OCI-LY1 (cell line): ENCODE results near the gene SH3GL2.

Experiments
- H2AFZ ChIP-seq: fragments of 200-600 bp; sonication (generic), shearing (Covaris generic); 2 replicates; pipeline ENCODE4 v1.6.0; 2014; ENCODE audit warnings: antibody characterized with exemption, mild to moderate bottlenecking, low read length
- H3F3A ChIP-seq: fragments of 200-600 bp; sonication (generic), shearing (Covaris generic); 2 replicates; pipeline ENCODE4 v1.6.0; 2014; ENCODE audit warnings: mild to moderate bottlenecking, antibody characterized with exemption, low read length, moderate library complexity; ENCODE audit not compliant: insufficient read depth
- H3K27ac ChIP-seq: fragments of 200-600 bp; sonication (generic); 2 replicates; pipeline ENCODE4 v1.5.1; 2014; ENCODE audit warnings: low read length, mixed run types, mild to moderate bottlenecking, low read depth; ENCODE audit not compliant: poor library complexity, severe bottlenecking
- H3K27me3 ChIP-seq: fragments of 200-600 bp; sonication (generic); 2 replicates; pipeline ENCODE4 v1.6.0; 2014; ENCODE audit warnings: antibody characterized with exemption, mild to moderate bottlenecking, low read length, moderate library complexity; ENCODE audit not compliant: insufficient read depth
- H3K36me3 ChIP-seq: fragments of 200-600 bp; sonication (generic); 2 replicates; pipeline ENCODE4 v1.6.1; 2014; ENCODE audit warnings: mild to moderate bottlenecking, antibody characterized with exemption, low read length, moderate library complexity, mixed read lengths; ENCODE audit not compliant: insufficient read depth
- H3K4me1 ChIP-seq: fragments of 200-600 bp; sonication (generic); 2 replicates; pipeline ENCODE4 v1.5.1; 2014; ENCODE audit warnings: mild to moderate bottlenecking, low read length, moderate library complexity; ENCODE audit not compliant: insufficient read depth, severe bottlenecking
- H3K4me2 ChIP-seq: fragments of 200-600 bp; sonication (generic), shearing (Covaris generic); 2 replicates; pipeline ENCODE4 v1.6.1; 2014; ENCODE audit warnings: low read length
- H3K4me3 ChIP-seq: fragments of 200-600 bp; sonication (generic); 2 replicates; pipeline ENCODE4 v1.5.1; 2014; ENCODE audit warnings: low read length, low read depth, mild to moderate bottlenecking, mixed read lengths; ENCODE audit not compliant: poor library complexity, severe bottlenecking
- H3K79me2 ChIP-seq: fragments of 200-600 bp; shearing (Covaris generic); 2 replicates; pipeline ENCODE4 v1.6.1; 2016; ENCODE audit warnings: mixed run types, low read length, mixed read lengths; ENCODE audit not compliant: insufficient read depth
- H3K9ac ChIP-seq: fragments of 200-600 bp; sonication (generic), shearing (Covaris generic); 2 replicates; pipeline ENCODE4 v1.6.1; 2014; ENCODE audit warnings: mild to moderate bottlenecking, low read length, mixed read lengths
- H3K9me2 ChIP-seq: fragments of 200-600 bp; sonication (generic), shearing (Covaris generic); 2 replicates; pipeline ENCODE4 v1.6.1; 2014; ENCODE audit warnings: low read depth, mild to moderate bottlenecking, low read length, mixed read lengths
- H3K9me3 ChIP-seq: fragments of 200-600 bp; shearing (Covaris generic); 2 replicates; pipeline ENCODE4 v1.6.1; 2014; ENCODE audit warnings: low read length, mixed read lengths
- H4K20me1 ChIP-seq: fragments of 200-600 bp; sonication (generic), shearing (Covaris generic); 2 replicates; pipeline ENCODE4 v1.6.0; 2016; ENCODE audit warnings: mild to moderate bottlenecking, low read length; ENCODE audit not compliant: insufficient read depth
- EZH2 ChIP-seq: fragments of 200-600 bp; sonication (generic), shearing (Covaris generic); IDR thresholded peaks from 2 replicates; pipeline ENCODE4 v1.8.0; 2017; ENCODE audit warnings: borderline replicate concordance, mixed run types, mild to moderate bottlenecking, antibody characterized with exemption, low read length, moderate library complexity, mixed read lengths
- TF ChIP-seq, protein P1 (sequence below): fragments of 200-600 bp; sonication (generic), shearing (Covaris generic); IDR thresholded peaks from 2 replicates; pipeline ENCODE4 v1.5.1; 2017; ENCODE audit warnings: mild to moderate bottlenecking, antibody characterized with exemption, low read length, moderate library complexity, mixed read lengths

SH3GL2 gene

GRCh38 chr9:17839776-17840175, 260.9 kb downstream of the SH3GL2 start:
- H3K9me2 ChIP-seq: no peaks in the 10 kb centered on the region
- H3K4me2 ChIP-seq: no peak overlapping the region
- H3F3A ChIP-seq: no peaks in the 10 kb centered on the region
- H2AFZ ChIP-seq: no peak overlapping the region
- no peaks in the 10 kb centered on the region for H3K36me3 ChIP-seq
- H3K79me2 ChIP-seq: no peaks in the 10 kb centered on the region
- H3K4me1 ChIP-seq: no peaks in the 10 kb centered on the region
- H3K9ac ChIP-seq: no peak overlapping the region
- H4K20me1 ChIP-seq: no peaks in the 10 kb centered on the region
- H3K9me3 ChIP-seq: no peaks in the 10 kb centered on the region
- no peak overlapping the region for H3K4me3 ChIP-seq
- H3K27me3 ChIP-seq: no peaks in the 10 kb centered on the region
- TF ChIP-seq EZH2: no peak
- TF ChIP-seq, protein P1, sequence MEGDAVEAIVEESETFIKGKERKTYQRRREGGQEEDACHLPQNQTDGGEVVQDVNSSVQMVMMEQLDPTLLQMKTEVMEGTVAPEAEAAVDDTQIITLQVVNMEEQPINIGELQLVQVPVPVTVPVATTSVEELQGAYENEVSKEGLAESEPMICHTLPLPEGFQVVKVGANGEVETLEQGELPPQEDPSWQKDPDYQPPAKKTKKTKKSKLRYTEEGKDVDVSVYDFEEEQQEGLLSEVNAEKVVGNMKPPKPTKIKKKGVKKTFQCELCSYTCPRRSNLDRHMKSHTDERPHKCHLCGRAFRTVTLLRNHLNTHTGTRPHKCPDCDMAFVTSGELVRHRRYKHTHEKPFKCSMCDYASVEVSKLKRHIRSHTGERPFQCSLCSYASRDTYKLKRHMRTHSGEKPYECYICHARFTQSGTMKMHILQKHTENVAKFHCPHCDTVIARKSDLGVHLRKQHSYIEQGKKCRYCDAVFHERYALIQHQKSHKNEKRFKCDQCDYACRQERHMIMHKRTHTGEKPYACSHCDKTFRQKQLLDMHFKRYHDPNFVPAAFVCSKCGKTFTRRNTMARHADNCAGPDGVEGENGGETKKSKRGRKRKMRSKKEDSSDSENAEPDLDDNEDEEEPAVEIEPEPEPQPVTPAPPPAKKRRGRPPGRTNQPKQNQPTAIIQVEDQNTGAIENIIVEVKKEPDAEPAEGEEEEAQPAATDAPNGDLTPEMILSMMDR: no peak
- H3K27ac ChIP-seq: no peak overlapping the region

DNA sequence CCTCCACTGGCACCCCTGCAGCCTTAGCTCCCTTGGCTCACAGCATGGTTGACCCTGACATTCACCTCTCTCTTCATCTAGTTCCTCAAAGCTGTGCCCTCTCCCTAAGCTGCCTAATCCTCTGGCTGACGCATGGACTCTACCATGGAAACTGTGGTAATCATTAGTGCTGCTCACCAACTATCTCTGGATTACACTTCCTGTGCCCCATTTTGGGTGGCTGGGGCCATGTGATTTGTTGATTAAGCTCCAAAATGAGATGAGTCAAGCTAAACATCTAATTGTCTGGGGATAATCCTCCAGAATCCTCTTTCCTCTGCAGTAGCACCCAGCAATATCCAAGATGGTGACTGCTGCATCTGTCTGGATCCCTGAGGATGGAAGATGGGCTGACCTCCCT, 264.4 kb downstream of the SH3GL2 start:
- no peaks in the 10 kb centered on the region for H3K27me3 ChIP-seq
- H3K79me2 ChIP-seq: no peaks in the 10 kb centered on the region

More for the DNA sequence above, 264.4 kb downstream of the SH3GL2 start:
- Histone ChIP-seq H3K4me1 (no peaks in the 10 kb centered on the region), H4K20me1 (no peaks in the 10 kb centered on the region), H3K4me3 (no peak overlapping the region), H3K9me2 (no peaks in the 10 kb centered on the region), H3F3A (no peaks in the 10 kb centered on the region), H3K9ac (no peak overlapping the region), H3K27ac (no peak overlapping the region), H3K4me2 (no peak overlapping the region), H3K9me3 (no peaks in the 10 kb centered on the region), H3K36me3 (no peaks in the 10 kb centered on the region), H2AFZ (no peak overlapping the region)
- TF ChIP-seq, protein P1: no peak
- TF ChIP-seq EZH2: no peak
